ENCODE results near the gene MON1B. TPM values are rescaled to one million over a fixed set of nuclear protein-coding genes. Genes with fewer than 3 reads are reported as not detected.

Gene MON1B
- total and polyA plus RNA-seq, 2 of the 8 experiments (the other 6 are each of a cell fraction or from before 2014, with no cell fraction given), result 20.0 to 45.9 TPM

DNA sequence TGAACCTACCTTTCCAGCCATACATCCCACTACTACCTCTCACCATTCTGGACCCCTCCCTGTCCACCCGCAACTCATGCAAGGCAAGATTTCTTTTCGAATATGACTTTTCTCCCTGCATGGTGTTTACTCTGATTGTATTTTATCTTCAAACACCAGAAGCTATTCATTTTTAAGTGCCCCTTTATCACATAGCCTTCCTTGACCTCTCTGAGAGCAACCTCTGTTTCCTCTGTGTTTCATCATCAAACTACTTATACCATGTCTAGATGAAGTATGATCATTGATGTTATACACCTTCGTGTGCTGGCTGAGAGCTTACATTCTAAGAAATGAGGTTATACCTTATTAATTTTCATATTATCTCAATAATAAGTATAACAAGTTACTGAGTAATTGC is 40.1 kb downstream of the MON1B start (continued):
- no peak for TF ChIP-seq TBP (IDR thresholded peaks at IDR 0.05; ENCODE audit: low read depth, low read length)
- TF ChIP-seq CHD1 (IDR thresholded peaks at IDR 0.05; ENCODE audit: low read depth, low read length), result no peak
- no peak for TF ChIP-seq SP2 (IDR thresholded peaks at IDR 0.05; ENCODE audit: low read length)
- no peak for TF ChIP-seq EGR1 (IDR thresholded peaks at IDR 0.05; ENCODE audit: borderline replicate concordance, low read depth, low read length)
- no peak for TF ChIP-seq EP300 (IDR thresholded peaks at IDR 0.05; ENCODE audit: borderline replicate concordance in 1 of 2, low read depth in 2 of 2, low read length in 2 of 2)
- TF ChIP-seq, protein P1, sequence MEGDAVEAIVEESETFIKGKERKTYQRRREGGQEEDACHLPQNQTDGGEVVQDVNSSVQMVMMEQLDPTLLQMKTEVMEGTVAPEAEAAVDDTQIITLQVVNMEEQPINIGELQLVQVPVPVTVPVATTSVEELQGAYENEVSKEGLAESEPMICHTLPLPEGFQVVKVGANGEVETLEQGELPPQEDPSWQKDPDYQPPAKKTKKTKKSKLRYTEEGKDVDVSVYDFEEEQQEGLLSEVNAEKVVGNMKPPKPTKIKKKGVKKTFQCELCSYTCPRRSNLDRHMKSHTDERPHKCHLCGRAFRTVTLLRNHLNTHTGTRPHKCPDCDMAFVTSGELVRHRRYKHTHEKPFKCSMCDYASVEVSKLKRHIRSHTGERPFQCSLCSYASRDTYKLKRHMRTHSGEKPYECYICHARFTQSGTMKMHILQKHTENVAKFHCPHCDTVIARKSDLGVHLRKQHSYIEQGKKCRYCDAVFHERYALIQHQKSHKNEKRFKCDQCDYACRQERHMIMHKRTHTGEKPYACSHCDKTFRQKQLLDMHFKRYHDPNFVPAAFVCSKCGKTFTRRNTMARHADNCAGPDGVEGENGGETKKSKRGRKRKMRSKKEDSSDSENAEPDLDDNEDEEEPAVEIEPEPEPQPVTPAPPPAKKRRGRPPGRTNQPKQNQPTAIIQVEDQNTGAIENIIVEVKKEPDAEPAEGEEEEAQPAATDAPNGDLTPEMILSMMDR (IDR thresholded peaks at IDR 0.05; ENCODE audit: control extremely low read depth in 1 of 3, insufficient read depth in 1 of 3, low read depth in 1 of 3, low read length in 3 of 3), result no peak
- TF ChIP-seq BACH1 (IDR thresholded peaks at IDR 0.05; ENCODE audit: low read length), result no peak
